NT2/D1 (cell line): ENCODE measurements around the gene OR2K2.
"Not testable (repeated sequence)": the region's sequence is repeated elsewhere in the genome, so short reads cannot be mapped to it uniquely, and the experiment has no call there.

Source experiments
- DNase-seq: peaks from one replicate; pipeline ENCODE4 v3.0.0-alpha.2; 2011; ENCODE audit warnings: low read depth, low spot score
- H3K27me3 ChIP-seq: 2 replicates; pipeline ENCODE4 v1.6.0; 2011; ENCODE audit warnings: mild to moderate bottlenecking; ENCODE audit not compliant: insufficient read length, insufficient read depth
- H3K36me3 ChIP-seq: 2 replicates; pipeline ENCODE4 v1.6.1; 2011; ENCODE audit warnings: mild to moderate bottlenecking, low read length, mixed read lengths; ENCODE audit not compliant: insufficient read depth, insufficient read length
- H3K4me1 ChIP-seq: 2 replicates; pipeline ENCODE4 v1.5.1; 2011; ENCODE audit not compliant: insufficient read depth, insufficient read length
- H3K4me3 ChIP-seq: 2 replicates; pipeline ENCODE4 v1.5.1; 2011; ENCODE audit warnings: low read depth; ENCODE audit not compliant: insufficient read length
- H3K9ac ChIP-seq: 2 replicates; pipeline ENCODE4 v1.6.0; 2011; ENCODE audit warnings: low read depth; ENCODE audit not compliant: insufficient read length
- H3K9me3 ChIP-seq: 2 replicates; pipeline ENCODE4 v1.5.1; 2011; ENCODE audit warnings: mild to moderate bottlenecking, low read length; ENCODE audit not compliant: insufficient read depth
- SUZ12 ChIP-seq: IDR thresholded peaks from 2 replicates; pipeline ENCODE4 v1.6.1; 2011; ENCODE audit not compliant: insufficient read length, insufficient read depth; ENCODE audit errors: extremely low read depth
- YY1 ChIP-seq: IDR thresholded peaks from 2 replicates; pipeline ENCODE4 v1.6.1; 2011; ENCODE audit not compliant: insufficient read length, insufficient read depth
- ZNF274 ChIP-seq: IDR thresholded peaks from 2 replicates; pipeline ENCODE4 v1.6.1; 2011; ENCODE audit warnings: mild to moderate bottlenecking, low read depth, low read length

Gene OR2K2

GRCh38 chr9:111356481-111357244 lies 26.6 kb upstream of the OR2K2 start:
- no peak for DNase-seq
- TF ChIP-seq ZNF274 (no peak), SUZ12 (no peak), YY1 (no peak)

GRCh38 chr9:111352545-111352944 lies 22.5 kb upstream of the OR2K2 start:
- Histone ChIP-seq H3K36me3 (no peaks in the 10 kb centered on the region), H3K4me1 (no peaks in the 10 kb centered on the region), H3K27me3 (no peaks in the 10 kb centered on the region), H3K4me3 (no peak overlapping the region), H3K9ac (no peak overlapping the region), H3K9me3 (no peaks in the 10 kb centered on the region)
- TF ChIP-seq ZNF274 (no peak), SUZ12 (no peak), YY1 (no peak)
- no peak for DNase-seq

More at GRCh38 chr9:111356481-111357244, 26.6 kb upstream of the OR2K2 start:
- no peak overlapping the region for H3K4me3 ChIP-seq
- H3K9me3 ChIP-seq = no peaks in the 10 kb centered on the region
- H3K36me3 ChIP-seq = peaks cover 14% of the 10 kb centered on the region
- no peaks in the 10 kb centered on the region for H3K4me1 ChIP-seq
- no peaks in the 10 kb centered on the region for H3K27me3 ChIP-seq
- no peak overlapping the region for H3K9ac ChIP-seq

- no peak for DNase-seq
- no peaks in the 10 kb centered on the region for H3K27me3 ChIP-seq
- no peak overlapping the region for H3K9ac ChIP-seq
- no peaks in the 10 kb centered on the region for H3K4me1 ChIP-seq
- H3K9me3 ChIP-seq = no peaks in the 10 kb centered on the region
- no peak overlapping the region for H3K4me3 ChIP-seq
- TF ChIP-seq YY1 = no peak
- no peak for TF ChIP-seq SUZ12
- TF ChIP-seq ZNF274 = no peak
- no peaks in the 10 kb centered on the region for H3K36me3 ChIP-seq
Observed at GRCh38 chr9:111350556-111350955, 20.5 kb upstream of the OR2K2 start.

GRCh38 chr9:111349766-111350165 lies 19.7 kb upstream of the OR2K2 start:
- no peak overlapping the region for H3K4me3 ChIP-seq
- no peak for DNase-seq
- no peak for TF ChIP-seq SUZ12
- TF ChIP-seq YY1 = no peak
- TF ChIP-seq ZNF274 = no peak

GRCh38 chr9:111348821-111349271 lies 18.8 kb upstream of the OR2K2 start:
- H3K4me3 ChIP-seq = no peak overlapping the region
- no peaks in the 10 kb centered on the region for H3K27me3 ChIP-seq
- DNase-seq = no peak
- no peak overlapping the region for H3K9ac ChIP-seq
- no peak for TF ChIP-seq YY1
- TF ChIP-seq ZNF274 = no peak
- TF ChIP-seq SUZ12 = no peak
- no peaks in the 10 kb centered on the region for H3K4me1 ChIP-seq
- H3K9me3 ChIP-seq = no peaks in the 10 kb centered on the region
- H3K36me3 ChIP-seq = no peaks in the 10 kb centered on the region

More at GRCh38 chr9:111349766-111350165, 19.7 kb upstream of the OR2K2 start:
- no peaks in the 10 kb centered on the region for H3K36me3 ChIP-seq
- no peaks in the 10 kb centered on the region for H3K27me3 ChIP-seq
- H3K4me1 ChIP-seq = no peaks in the 10 kb centered on the region
- no peak overlapping the region for H3K9ac ChIP-seq
- no peaks in the 10 kb centered on the region for H3K9me3 ChIP-seq

- not testable (repeated sequence) for H3K9ac ChIP-seq, H3K4me3 ChIP-seq, DNase-seq, H3K27me3 ChIP-seq, H3K9me3 ChIP-seq, H3K4me1 ChIP-seq, H3K36me3 ChIP-seq
Observed at GRCh38 chr9:111334318-111334863, 4.4 kb upstream of the OR2K2 start.

GRCh38 chr9:111320631-111321030 lies 9.4 kb downstream of the OR2K2 start:
- H3K36me3 ChIP-seq = no peaks in the 10 kb centered on the region
- H3K9ac ChIP-seq = no peak overlapping the region
- H3K4me3 ChIP-seq = no peak overlapping the region
- no peaks in the 10 kb centered on the region for H3K27me3 ChIP-seq
- no peaks in the 10 kb centered on the region for H3K4me1 ChIP-seq
- DNase-seq = no peak
- TF ChIP-seq YY1 = no peak
- no peak for TF ChIP-seq ZNF274
- no peak for TF ChIP-seq SUZ12
- peaks cover 15% of the 10 kb centered on the region; the same call in 1 of the 2 replicates for H3K9me3 ChIP-seq
